Measurements from ENCODE around the gene EXOC3L2. TPM values are rescaled to one million over a fixed set of nuclear protein-coding genes. Genes with fewer than 3 reads are reported as not detected.

Gene EXOC3L2
- total and polyA plus RNA-seq, 10 of the 15 experiments (the other 5 are each of a cell fraction or from before 2014, with no cell fraction given): not detected

GRCh38 chr19:45178262-45179071 is 66.7 kb downstream of the EXOC3L2 start, which contains the start of gene BLOC1S3 (continued):
- TF ChIP-seq TAF1 (IDR thresholded peaks at IDR 0.05; ENCODE audit: borderline replicate concordance, low read depth, low read length): peak; percentile 56; the same call in 1 of the 2 replicates
- TF ChIP-seq HDAC2 (IDR thresholded peaks at IDR 0.05): no peak
- TF ChIP-seq ZNF217 (IDR thresholded peaks at IDR 0.05): no peak
- TF ChIP-seq BACH1 (IDR thresholded peaks at IDR 0.05; ENCODE audit: borderline replicate concordance): no peak
- peak; percentile 48; the same call in 1 of the 2 replicates for TF ChIP-seq RELB (IDR thresholded peaks at IDR 0.05; ENCODE audit: low read depth)
- TF ChIP-seq ESRRA (IDR thresholded peaks at IDR 0.05; ENCODE audit: low read length): no peak
- no peak for TF ChIP-seq YBX1 (IDR thresholded peaks at IDR 0.05)
- peak; percentile 78 for TF ChIP-seq PBX3 (IDR thresholded peaks at IDR 0.05; ENCODE audit: insufficient replicate concordance, low read depth, low read length)
- TF ChIP-seq PML (IDR thresholded peaks at IDR 0.05; ENCODE audit: low read length): no peak
- no peak for TF ChIP-seq TCF3 (IDR thresholded peaks at IDR 0.05; ENCODE audit: borderline replicate concordance, insufficient read depth, low read depth, low read length)
- TF ChIP-seq CHD1 (IDR thresholded peaks at IDR 0.05; ENCODE audit: low read depth, low read length): no peak
- TF ChIP-seq DPF2 (IDR thresholded peaks at IDR 0.05): peak; percentile 43; the same call in 1 of the 2 replicates
- TF ChIP-seq CEBPZ (IDR thresholded peaks at IDR 0.05; ENCODE audit: low read depth, low read length): peak; percentile 69
- TF ChIP-seq MYC (IDR thresholded peaks at IDR 0.05; ENCODE audit: insufficient read depth, insufficient read length, insufficient replicate concordance, low read length, severe bottlenecking): peak; percentile 77
- TF ChIP-seq E4F1 (IDR thresholded peaks at IDR 0.05; ENCODE audit: borderline replicate concordance, partially characterized antibody): peak; percentile 92
- TF ChIP-seq KAT2A (conservative IDR thresholded peaks at IDR 0.05; ENCODE audit: control insufficient read depth, low read depth, low read length): no peak
- peak; percentile 34 for TF ChIP-seq HCFC1 (IDR thresholded peaks at IDR 0.05; ENCODE audit: low read length)
- TF ChIP-seq NR2F1 (conservative IDR thresholded peaks at IDR 0.05): no peak
- TF ChIP-seq NFXL1 (IDR thresholded peaks at IDR 0.05; ENCODE audit: borderline replicate concordance): no peak
- TF ChIP-seq MXI1 (IDR thresholded peaks at IDR 0.05; ENCODE audit: low read depth, low read length): peak; percentile 98
- no peak for TF ChIP-seq TARDBP (IDR thresholded peaks at IDR 0.05; ENCODE audit: borderline replicate concordance)
- TF ChIP-seq IKZF2 (IDR thresholded peaks at IDR 0.05): no peak
- TF ChIP-seq SMC3 (IDR thresholded peaks at IDR 0.05; ENCODE audit: borderline replicate concordance, low read length): no peak

Data from GM12878 (cell line).